ENCODE data around the gene SCFD1. TPM values are rescaled to one million over a fixed set of nuclear protein-coding genes. Genes with fewer than 3 reads are reported as not detected.

SCFD1 gene
- total RNA-seq, 2 experiments from 2014 or later, result 65.1 to 72.6 TPM

GRCh38 chr14:30584058-30584630, 38.0 kb upstream of the SCFD1 start:
- CTCF ChIA-PET (ENCODE audit: unreplicated experiment), result no interaction called here
- Histone ChIP-seq H3K9me3 (ENCODE audit: low read length) (peaks cover 13% of the 10 kb centered on the region; the same call in 1 of the 2 replicates), H3K79me2 (ENCODE audit: insufficient read depth, low read depth, low read length) (peaks cover 95% of the 10 kb centered on the region), H3K36me3 (ENCODE audit: insufficient read depth, low read length) (peaks cover 90% of the 10 kb centered on the region), H3K27ac (ENCODE audit: low read depth, low read length, poor library complexity, severe bottlenecking) (no peak overlapping the region), H3K4me1 (ENCODE audit: insufficient read depth, low read length, poor library complexity, severe bottlenecking) (no peaks in the 10 kb centered on the region), H2AFZ (ENCODE audit: low read length) (no peak overlapping the region), H3K4me2 (ENCODE audit: low read length) (no peak overlapping the region), H4K20me1 (ENCODE audit: insufficient read depth, low read length) (no peaks in the 10 kb centered on the region), H3K4me3 (ENCODE audit: low read depth, low read length, poor library complexity, severe bottlenecking) (no peak overlapping the region), H3K9me2 (ENCODE audit: insufficient read depth, low read length) (no peaks in the 10 kb centered on the region)
- intact Hi-C loops (cut with micrococcal nuclease; ENCODE audit: unreplicated experiment), result no loop called here
- DNase-seq (ENCODE audit: low spot score), result no peak
- no TSS peak for BruUV-seq (replicated peaks)
- POLR2A ChIA-PET, result interaction anchor here (0.6 to 2.1 kb wide), 3 partner anchors 13 to 199 kb away, joined by 3 to 7 read pairs (median 4); partner anchors contain the start of gene SCFD1
- TF ChIP-seq EZH2phosphoT487 (IDR thresholded peaks at IDR 0.05; ENCODE audit: borderline replicate concordance, low read depth, low read length) (no peak), CTCF (conservative IDR thresholded peaks at IDR 0.05; ENCODE audit: low read length) (no peak)

- Histone ChIP-seq H3K4me1 (ENCODE audit: insufficient read depth, low read length, poor library complexity, severe bottlenecking) (no peaks in the 10 kb centered on the region), H3K9me3 (ENCODE audit: low read length) (peaks cover 13% of the 10 kb centered on the region; the same call in 1 of the 2 replicates), H2AFZ (ENCODE audit: low read length) (no peak overlapping the region), H3K4me3 (ENCODE audit: low read depth, low read length, poor library complexity, severe bottlenecking) (no peak overlapping the region), H3K9me2 (ENCODE audit: insufficient read depth, low read length) (no peaks in the 10 kb centered on the region), H3K36me3 (ENCODE audit: insufficient read depth, low read length) (peaks cover 92% of the 10 kb centered on the region), H4K20me1 (ENCODE audit: insufficient read depth, low read length) (no peaks in the 10 kb centered on the region), H3K27ac (ENCODE audit: low read depth, low read length, poor library complexity, severe bottlenecking) (no peak overlapping the region), H3K79me2 (ENCODE audit: insufficient read depth, low read depth, low read length) (peaks cover 87% of the 10 kb centered on the region), H3K4me2 (ENCODE audit: low read length) (no peak overlapping the region)
- no peak for DNase-seq (ENCODE audit: low spot score)
- intact Hi-C loops (cut with micrococcal nuclease; ENCODE audit: unreplicated experiment), result no loop called here
- TF ChIP-seq EZH2phosphoT487 (IDR thresholded peaks at IDR 0.05; ENCODE audit: borderline replicate concordance, low read depth, low read length) (no peak), CTCF (conservative IDR thresholded peaks at IDR 0.05; ENCODE audit: low read length) (no peak)
- POLR2A ChIA-PET, result no interaction called here
- CTCF ChIA-PET (ENCODE audit: unreplicated experiment), result no interaction called here
- no TSS peak for BruUV-seq (replicated peaks)
Measured at GRCh38 chr14:30585204-30585603, 36.9 kb upstream of the SCFD1 start.

GRCh38 chr14:30587141-30587540, 35.0 kb upstream of the SCFD1 start:
- no peak overlapping the region for H2AFZ ChIP-seq (ENCODE audit: low read length)
- H3K4me3 ChIP-seq (ENCODE audit: low read depth, low read length, poor library complexity, severe bottlenecking), result no peak overlapping the region
- DNase-seq (ENCODE audit: low spot score), result no peak
- no TSS peak for BruUV-seq (replicated peaks)
- intact Hi-C loops (cut with micrococcal nuclease; ENCODE audit: unreplicated experiment), result no loop called here
- H3K27ac ChIP-seq (ENCODE audit: low read depth, low read length, poor library complexity, severe bottlenecking), result no peak overlapping the region
- ChIA-PET POLR2A (no interaction called here), CTCF (ENCODE audit: unreplicated experiment) (no interaction called here)
- H3K4me1 ChIP-seq (ENCODE audit: insufficient read depth, low read length, poor library complexity, severe bottlenecking), result no peaks in the 10 kb centered on the region
- H3K4me2 ChIP-seq (ENCODE audit: low read length), result no peak overlapping the region
- H3K9me2 ChIP-seq (ENCODE audit: insufficient read depth, low read length), result no peaks in the 10 kb centered on the region
- peaks cover 13% of the 10 kb centered on the region; the same call in 1 of the 2 replicates for H3K9me3 ChIP-seq (ENCODE audit: low read length)
- peaks cover 75% of the 10 kb centered on the region for H3K79me2 ChIP-seq (ENCODE audit: insufficient read depth, low read depth, low read length)
- TF ChIP-seq CTCF (conservative IDR thresholded peaks at IDR 0.05; ENCODE audit: low read length) (no peak), EZH2phosphoT487 (IDR thresholded peaks at IDR 0.05; ENCODE audit: borderline replicate concordance, low read depth, low read length) (no peak)
- H3K36me3 ChIP-seq (ENCODE audit: insufficient read depth, low read length), result peaks cover 93% of the 10 kb centered on the region
- no peaks in the 10 kb centered on the region for H4K20me1 ChIP-seq (ENCODE audit: insufficient read depth, low read length)
